Smooth muscle cell (in vitro differentiated cells): ENCODE measurements around the gene DEGS2. TPM values are rescaled to one million over a fixed set of nuclear protein-coding genes. Genes with fewer than 3 reads are reported as not detected.
"Not testable (repeated sequence)": the region's sequence is repeated elsewhere in the genome, so short reads cannot be mapped to it uniquely, and the experiment has no call there.

Experiments
- DNase-seq: peaks from one replicate; lab custom pipeline; 2025; ENCODE audit not compliant: unreplicated experiment; lab: John Stamatoyannopoulos, UW
- H2AFZ ChIP-seq: fragments of 200-600 bp; sonication (generic); 2 replicates; pipeline ENCODE4 v1.6.0; 2016; ENCODE audit warnings: antibody characterized with exemption, low read depth, mild to moderate bottlenecking
- H3F3A ChIP-seq: fragments of 200-600 bp; sonication (generic); 2 replicates; pipeline ENCODE4 v1.6.0; 2017; ENCODE audit warnings: antibody characterized with exemption, low read depth
- H3K27ac ChIP-seq: fragments of 200-600 bp; sonication (generic); 2 replicates; pipeline ENCODE4 v1.5.1; 2016; ENCODE audit warnings: low read depth, mild to moderate bottlenecking
- H3K27me3 ChIP-seq: fragments of 200-600 bp; sonication (generic); 2 replicates; pipeline ENCODE4 v1.6.1; 2016; ENCODE audit warnings: low read depth, mild to moderate bottlenecking
- H3K36me3 ChIP-seq: fragments of 200-600 bp; sonication (generic); 2 replicates; pipeline ENCODE4 v1.5.1; 2016; ENCODE audit warnings: low read depth
- H3K4me1 ChIP-seq: fragments of 200-600 bp; sonication (generic); 2 replicates; pipeline ENCODE4 v1.5.1; 2016; ENCODE audit warnings: low read depth
- H3K4me2 ChIP-seq: fragments of 200-600 bp; sonication (generic); 2 replicates; pipeline ENCODE4 v1.6.0; 2016; ENCODE audit warnings: mild to moderate bottlenecking
- H3K4me3 ChIP-seq: fragments of 200-600 bp; sonication (generic); 2 replicates; pipeline ENCODE4 v1.5.1; 2016; ENCODE audit warnings: mild to moderate bottlenecking
- H3K79me2 ChIP-seq: fragments of 200-600 bp; sonication (generic); 2 replicates; pipeline ENCODE4 v1.6.0; 2016; ENCODE audit warnings: low read depth, mild to moderate bottlenecking
- H3K9ac ChIP-seq: fragments of 200-600 bp; sonication (generic); 2 replicates; pipeline ENCODE4 v1.6.0; 2016; ENCODE audit warnings: low read depth
- H3K9me3 ChIP-seq: fragments of 200-600 bp; sonication (generic); replicated peaks from 2 replicates; pipeline ENCODE4 v1.5.1; 2016; ENCODE audit warnings: low read depth
- H4K20me1 ChIP-seq: fragments of 200-600 bp; sonication (generic); 2 replicates; pipeline ENCODE4 v1.6.0; 2016; ENCODE audit warnings: low read depth
- CTCF ChIP-seq: fragments of 200-600 bp; sonication (generic); IDR thresholded peaks from 2 replicates; pipeline ENCODE4 v1.5.1; 2017; ENCODE audit warnings: borderline replicate concordance, mild to moderate bottlenecking, antibody characterized with exemption; ENCODE audit not compliant: insufficient read depth, poor library complexity, severe bottlenecking
- WGBS: methylation state at CpG from one replicate; pipeline ENCODE4 v1.1.7; 2016; ENCODE audit warnings: low lambda C conversion rate; 5-methylcytosine and 5-hydroxymethylcytosine counted together
- polyA plus RNA-seq: library from polyadenylated mRNA; unstranded; fragments of >200 nt; fragmentation: Nextera tagmentation; extraction: Ambion mirVana; gene quantifications from 2 replicates; pipeline ENCODE4 v1.2.1, GENCODE V29; 2016
- total RNA-seq: library from RNA; depleted of rRNA; stranded (reverse); fragments of >200 nt; gene quantifications from 2 replicates; pipeline ENCODE4 v1.2.3, GENCODE V29; 2014

The DEGS2 gene
- total RNA-seq (0.40 and 0.45 TPM in 2 replicates), polyA plus RNA-seq (0.61 and 0.83 TPM in 2 replicates)

DNA sequence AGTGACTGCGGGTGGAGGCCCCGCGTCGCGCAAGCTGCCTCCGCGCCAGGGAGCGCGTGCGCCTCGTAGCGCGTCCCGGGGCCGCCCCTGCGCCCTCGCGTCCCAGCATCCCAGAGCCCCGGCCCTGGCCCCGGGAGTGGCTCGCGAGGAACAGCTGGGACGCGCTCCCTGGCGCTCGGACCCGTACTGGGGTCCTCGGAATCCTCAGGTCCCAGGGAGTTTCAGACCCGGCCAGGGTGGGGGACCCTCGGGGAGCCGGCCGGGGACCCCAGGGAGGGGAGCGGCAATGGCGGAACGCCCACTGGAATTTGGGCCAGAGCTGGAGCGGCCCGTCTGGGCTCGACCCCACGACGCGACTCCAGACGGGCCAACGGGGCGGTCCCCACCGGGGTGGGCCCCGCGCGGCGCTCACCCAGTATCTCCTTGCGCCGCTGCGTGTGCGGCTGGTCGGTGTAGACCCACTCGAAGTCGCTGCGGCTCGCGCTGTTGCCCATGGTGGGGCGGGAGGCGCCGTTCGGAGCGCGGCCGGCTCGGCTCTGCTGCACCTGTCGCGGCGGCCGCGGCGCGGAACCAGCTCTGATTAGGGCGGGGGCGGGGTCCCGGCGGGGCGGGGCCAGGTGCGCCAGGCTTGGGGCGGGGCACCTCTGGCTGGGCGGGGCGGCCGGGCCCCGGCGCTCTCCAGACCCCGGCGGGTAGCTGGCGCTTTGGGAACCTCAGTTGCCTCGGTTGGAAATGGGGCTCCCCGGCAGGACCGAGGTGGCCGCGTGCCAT, at the start of gene DEGS2:
Gene DEGS2, minus strand, starts transcription at position 552 of the 771 bp plus-strand sequence. Its CDS starts 58 bp downstream, at position 494.
- Histone ChIP-seq H3K4me1 (peaks cover 3% of the 10 kb centered on the region), H3K9ac (no peak within 1 kb of the TSS), H2AFZ (no peak within 1 kb of the TSS), H4K20me1 (no peaks in the 10 kb centered on the region), H3K27me3 (peaks cover 57% of the 10 kb centered on the region), H3K4me3 (peak within 1 kb of the TSS; percentile 40), H3K79me2 (no peaks in the 10 kb centered on the region), H3K9me3 (no peaks in the 10 kb centered on the region), H3F3A (no peaks in the 10 kb centered on the region), H3K36me3 (no peaks in the 10 kb centered on the region), H3K27ac (no peak within 1 kb of the TSS), H3K4me2 (peak within 1 kb of the TSS; percentile 77)
- no peak for DNase-seq
- 4% methylated on average over 75 of the region's 94 CpGs for WGBS
- no peak for TF ChIP-seq CTCF

DNA sequence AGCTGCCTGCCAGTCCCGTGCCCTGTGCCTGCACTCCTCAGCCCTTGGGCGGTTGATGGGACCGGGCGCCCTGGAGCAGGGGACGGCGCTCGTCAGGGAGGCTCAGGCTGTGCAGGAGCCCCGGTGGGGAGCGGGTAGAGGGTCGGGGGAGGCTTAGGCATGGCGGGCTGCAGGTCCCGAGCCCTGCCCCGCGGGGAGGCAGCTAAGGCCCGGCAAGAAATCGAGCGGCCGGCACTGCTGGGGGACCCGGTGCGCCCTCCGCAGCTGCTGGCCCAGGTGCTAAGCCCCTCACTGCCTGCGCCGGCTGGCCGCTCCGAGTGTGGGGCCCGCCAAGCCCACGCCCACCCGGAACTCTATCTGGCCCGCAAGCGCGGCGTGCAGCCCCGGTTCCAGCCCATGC, 48.7 kb upstream of the DEGS2 start:
- H3K27me3 ChIP-seq, H2AFZ ChIP-seq, H3K4me2 ChIP-seq, DNase-seq, H3F3A ChIP-seq, H3K9me3 ChIP-seq, H3K36me3 ChIP-seq, H3K9ac ChIP-seq, H4K20me1 ChIP-seq, H3K4me1 ChIP-seq, H3K4me3 ChIP-seq, H3K27ac ChIP-seq, H3K79me2 ChIP-seq: not testable (repeated sequence)
- WGBS = 96% methylated on average over 23 of the region's 33 CpGs

DNA sequence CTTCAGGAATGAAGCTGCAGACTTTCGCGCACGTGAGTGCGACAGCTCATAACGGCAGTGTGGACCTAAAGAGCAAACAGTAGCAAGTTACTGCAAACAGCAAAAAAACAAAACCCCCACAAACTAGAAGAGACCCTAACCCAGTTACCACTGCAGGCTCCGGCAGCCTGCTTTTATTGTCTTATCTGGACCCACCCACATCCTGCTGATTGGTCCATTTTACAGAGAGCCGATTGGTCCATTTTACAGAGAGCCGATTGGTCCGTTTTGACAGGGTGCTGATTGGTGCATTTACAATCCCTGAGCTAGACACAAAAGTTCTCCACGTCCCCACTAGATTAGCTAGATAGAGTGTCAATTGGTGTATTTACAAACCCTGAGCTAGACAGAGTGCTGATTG, 48.1 kb upstream of the DEGS2 start:
- not testable (repeated sequence) for H3K79me2 ChIP-seq, H3K27ac ChIP-seq, H3F3A ChIP-seq, H3K36me3 ChIP-seq, DNase-seq, H3K4me3 ChIP-seq, H3K4me2 ChIP-seq, H3K4me1 ChIP-seq, H3K27me3 ChIP-seq, H3K9me3 ChIP-seq, H4K20me1 ChIP-seq, H3K9ac ChIP-seq, H2AFZ ChIP-seq
- WGBS = 95% methylated on average over 10 of the region's 10 CpGs

GRCh38 chr14:100204835-100205167, 45.4 kb upstream of the DEGS2 start:
- 99% methylated on average over 7 of the region's 7 CpGs for WGBS
- not testable (repeated sequence) for H3F3A ChIP-seq, DNase-seq, H4K20me1 ChIP-seq, H3K9ac ChIP-seq, H3K27me3 ChIP-seq, H3K27ac ChIP-seq, H3K9me3 ChIP-seq, H3K4me3 ChIP-seq, H3K4me1 ChIP-seq, H2AFZ ChIP-seq, H3K36me3 ChIP-seq, H3K79me2 ChIP-seq, H3K4me2 ChIP-seq

GRCh38 chr14:100203962-100204834, 44.8 kb upstream of the DEGS2 start:
- Histone ChIP-seq H3F3A (no peaks in the 10 kb centered on the region), H3K4me1 (no peaks in the 10 kb centered on the region), H3K4me3 (no peak overlapping the region), H3K4me2 (no peak overlapping the region), H3K9me3 (no peaks in the 10 kb centered on the region), H3K79me2 (no peaks in the 10 kb centered on the region), H2AFZ (no peak overlapping the region), H3K27me3 (no peaks in the 10 kb centered on the region), H4K20me1 (no peaks in the 10 kb centered on the region), H3K9ac (no peak overlapping the region), H3K27ac (no peak overlapping the region), H3K36me3 (no peaks in the 10 kb centered on the region)
- no peak for TF ChIP-seq CTCF
- WGBS = 87% methylated on average over 4 of the region's 4 CpGs
- DNase-seq = no peak
